Psoas muscle (tissue), 8 donors: ENCODE results near the gene WDR93. TPM values are rescaled to one million over a fixed set of nuclear protein-coding genes. Genes with fewer than 3 reads are reported as not detected.

Experiments
- ATAC-seq, 4 donors: fragments of 200-7000 bp; cut with Tn5 transposase; one replicate each; pipeline ENCODE4 v1.9.1; 2020; ENCODE audit warnings: moderate library complexity in 3 of 4, mild to moderate bottlenecking in 2 of 4
- DNase-seq, 2 donors: peaks; one replicate each; pipeline ENCODE4 v3.0.0-alpha.2; 2020
- H3K27ac ChIP-seq: fragments of 200-600 bp; one replicate; pipeline ENCODE4 v1.8.0; 2022
- H3K27me3 ChIP-seq, 3 donors: fragments of 200-600 bp in 1 of 3; one replicate each; pipeline versions ENCODE4 v1.6.1 to v1.8.0; 2013 to 2022; ENCODE audit warnings: low read length in 2 of 3, mild to moderate bottlenecking in 2 of 3, moderate library complexity in 1 of 3; ENCODE audit not compliant: insufficient read depth in 3 of 3
- H3K36me3 ChIP-seq, 2 donors: fragments of 200-600 bp in 1 of 2; one replicate each; pipeline versions ENCODE4 v1.6.1 to v1.8.0; 2013 to 2022; ENCODE audit warnings: low read depth in 1 of 2, mild to moderate bottlenecking in 1 of 2, moderate library complexity in 1 of 2; ENCODE audit not compliant: insufficient read depth in 1 of 2
- H3K4me1 ChIP-seq: fragments of 200-600 bp; one replicate; pipeline ENCODE4 v1.8.0; 2022
- H3K4me3 ChIP-seq: fragments of 200-600 bp; one replicate; pipeline ENCODE4 v1.8.0; 2022; ENCODE audit warnings: mild to moderate bottlenecking
- H3K9me3 ChIP-seq: fragments of 200-600 bp; one replicate; pipeline ENCODE4 v1.8.0; 2022
- CTCF ChIP-seq: fragments of 200-600 bp; IDR thresholded peaks from one replicate; pipeline ENCODE4 v1.8.0; 2022; ENCODE audit warnings: antibody characterized with exemption
- WGBS, 3 donors: extraction: QIAGEN DNeasy Blood & Tissue Kit; methylation state at CpG; one replicate each; pipeline versions ENCODE4 v1.1.6 to v1.1.7; 2013; 5-methylcytosine and 5-hydroxymethylcytosine counted together
- intact Hi-C, 2 donors: fragments of 100-400 bp; cut with DNase I; formaldehyde crosslinking; loops; one replicate each; pipeline versions ENCODE4 v1.11.0 to v1.14.2; 2022
- polyA plus RNA-seq, 3 donors: library from polyadenylated mRNA; stranded (reverse); fragments of 200-250 nt; gene quantifications; one replicate each; pipeline ENCODE4 v1.2.3, GENCODE V29; 2013
- total RNA-seq, 4 donors: library from RNA; stranded (reverse); fragmentation: NEBNext Ultra II Directional in 2 of 4; extraction: Animal tissue kit (Norgen Biotek cat#: 25700) in 2 of 4; gene quantifications; one replicate each; pipeline versions ENCODE4 v1.2.1 to v1.2.4, GENCODE V29; 2021 to 2023
- donor health status: healthy with polysubstance abuse.
- donor health status: DM: no; HTN: no; CAD: no; lungs with moderate emphysema.
- donor health status: Bipolar disorder and iron deficiency.
- donor health status: healthy.
- donor health status: DM: yes; HTN: yes; CAD: no.
- donor health status: DM: no; HTN: no; CAD: no.
- donor health status: DM: no; HTN: no; CAD: no.
- donor health status: DM: yes; HTN: yes; CAD: no.

WDR93 gene
- total and polyA plus RNA-seq, 7 donors: 0.03 TPM; not detected in 6

DNA sequence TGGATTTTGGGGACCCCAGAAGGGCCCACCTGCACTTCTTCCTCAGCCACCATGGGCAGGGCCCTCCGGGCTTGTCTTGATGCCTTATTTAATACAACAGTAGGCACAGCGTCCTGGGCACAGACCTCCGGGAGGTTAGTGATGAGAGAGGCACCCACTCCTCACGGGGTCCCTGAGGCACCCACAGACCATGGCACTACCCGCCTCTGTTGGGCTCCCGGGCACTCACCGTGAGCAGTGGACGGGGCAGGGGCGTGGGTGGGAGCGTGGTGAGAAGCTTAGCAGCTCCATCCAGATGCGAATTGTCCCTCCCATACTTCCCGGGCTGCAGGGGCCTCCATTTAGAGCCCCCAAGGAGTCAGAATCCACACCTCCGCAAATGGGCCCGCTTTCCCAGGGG lies 85.2 kb downstream of the WDR93 start:
- H3K4me3 ChIP-seq: peak overlapping the region; percentile 66
- peak in 1 of 4 donors; percentile 13 for ATAC-seq
- 60 to 68% (median 68%) methylated on average over 14 of the region's 14 CpGs for WGBS, 3 donors
- H3K27me3 ChIP-seq: no peaks in the 10 kb centered on the region
- no peak for TF ChIP-seq CTCF
- H3K27ac ChIP-seq: no peak overlapping the region
- intact Hi-C loops: loop anchor here in 1 of 2 donors (5.0 kb wide), 1 partner anchor 56 kb away; no protein-coding TSS in a partner anchor
- DNase-seq: no peak
- H3K4me1 ChIP-seq: peaks cover 5% of the 10 kb centered on the region
- no peaks in the 10 kb centered on the region for H3K9me3 ChIP-seq
- no peaks in the 10 kb centered on the region for H3K36me3 ChIP-seq

- no peak within 1 kb of the TSS for H3K27ac ChIP-seq
- WGBS, 3 donors: 2 to 10% (median 7%) methylated on average over 62 to 82 of the region's 82 CpGs
- intact Hi-C loops: loop anchor here in 1 of 2 donors (5.0 kb wide), 1 partner anchor 56 kb away; no protein-coding TSS in a partner anchor
- TF ChIP-seq CTCF: peak; percentile 45
- H3K4me1 ChIP-seq: peaks cover 5% of the 10 kb centered on the region
- ATAC-seq (peak; percentile 84 to 96 (median 88)), DNase-seq (peak; percentile 87 to 92)
- H3K36me3 ChIP-seq: no peaks in the 10 kb centered on the region
- no peaks in the 10 kb centered on the region for H3K9me3 ChIP-seq
- H3K4me3 ChIP-seq: peak within 1 kb of the TSS; percentile 66
- H3K27me3 ChIP-seq: no peaks in the 10 kb centered on the region
Observed at GRCh38 chr15:89776274-89777072, 85.9 kb downstream of the WDR93 start, which contains the start of gene MESP2. Gene MESP2, plus strand, starts transcription at chr15:89776332. Its CDS starts 26 bp downstream, at chr15:89776358.

GRCh38 chr15:89777073-89777751 lies 86.6 kb downstream of the WDR93 start:
- peak in 3 of 4 donors; percentile 9 to 25 (median 11) for ATAC-seq
- no peaks in the 10 kb centered on the region for H3K27me3 ChIP-seq
- TF ChIP-seq CTCF: no peak
- DNase-seq: no peak
- H3K4me1 ChIP-seq: peaks cover 5% of the 10 kb centered on the region
- 50 to 64% (median 62%) methylated on average over 25 of the region's 25 CpGs for WGBS, 3 donors
- H3K36me3 ChIP-seq: no peaks in the 10 kb centered on the region
- peak overlapping the region; percentile 66 for H3K4me3 ChIP-seq
- no peak overlapping the region for H3K27ac ChIP-seq
- intact Hi-C loops: loop anchor here in 1 of 2 donors (5.0 kb wide), 1 partner anchor 55 kb away; no protein-coding TSS in a partner anchor
- no peaks in the 10 kb centered on the region for H3K9me3 ChIP-seq

GRCh38 chr15:89777782-89778380 lies 87.3 kb downstream of the WDR93 start:
- H3K36me3 ChIP-seq: no peaks in the 10 kb centered on the region
- no peaks in the 10 kb centered on the region for H3K27me3 ChIP-seq
- ATAC-seq (no peak), DNase-seq (no peak)
- H3K4me3 ChIP-seq: no peak overlapping the region
- H3K4me1 ChIP-seq: peaks cover 5% of the 10 kb centered on the region
- WGBS, 3 donors: 64 to 70% (median 68%) methylated on average over 10 of the region's 10 CpGs
- no peaks in the 10 kb centered on the region for H3K9me3 ChIP-seq
- TF ChIP-seq CTCF: no peak
- no peak overlapping the region for H3K27ac ChIP-seq
- intact Hi-C loops: loop anchor here in 1 of 2 donors (5.0 kb wide), 1 partner anchor 54 kb away; no protein-coding TSS in a partner anchor
